C4-2B (cell line): ENCODE measurements around the gene PPARG.

ENCODE experiments used
- ZFX ChIP-seq: fragments of 450-650 bp; IDR thresholded peaks from 2 replicates; pipeline ENCODE4 v1.6.1; 2017
- TF ChIP-seq, protein P1 (sequence below): fragments of 450-650 bp; conservative IDR thresholded peaks from 2 replicates; pipeline ENCODE4 v1.5.1; 2017; ENCODE audit warnings: mild to moderate bottlenecking

DNA sequence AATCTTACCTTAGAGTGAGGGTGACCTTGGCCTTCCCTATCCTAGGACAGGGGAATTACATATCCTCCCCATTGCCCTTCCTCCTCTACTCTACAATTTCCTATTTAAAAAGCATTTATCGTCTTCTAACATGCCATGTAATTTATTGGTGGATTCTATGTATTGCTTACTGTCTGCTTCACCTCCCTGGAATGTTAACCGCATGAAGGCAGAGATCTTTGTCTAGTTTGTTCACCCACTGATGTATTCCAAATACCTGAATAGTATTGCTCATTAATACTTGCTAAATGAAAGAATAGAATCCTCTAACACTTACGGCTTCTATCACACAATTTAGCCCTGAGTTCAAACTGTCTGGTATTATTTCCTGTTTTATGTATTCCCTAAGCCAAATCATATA, 68.6 kb downstream of the PPARG start:
- TF ChIP-seq, protein P1, sequence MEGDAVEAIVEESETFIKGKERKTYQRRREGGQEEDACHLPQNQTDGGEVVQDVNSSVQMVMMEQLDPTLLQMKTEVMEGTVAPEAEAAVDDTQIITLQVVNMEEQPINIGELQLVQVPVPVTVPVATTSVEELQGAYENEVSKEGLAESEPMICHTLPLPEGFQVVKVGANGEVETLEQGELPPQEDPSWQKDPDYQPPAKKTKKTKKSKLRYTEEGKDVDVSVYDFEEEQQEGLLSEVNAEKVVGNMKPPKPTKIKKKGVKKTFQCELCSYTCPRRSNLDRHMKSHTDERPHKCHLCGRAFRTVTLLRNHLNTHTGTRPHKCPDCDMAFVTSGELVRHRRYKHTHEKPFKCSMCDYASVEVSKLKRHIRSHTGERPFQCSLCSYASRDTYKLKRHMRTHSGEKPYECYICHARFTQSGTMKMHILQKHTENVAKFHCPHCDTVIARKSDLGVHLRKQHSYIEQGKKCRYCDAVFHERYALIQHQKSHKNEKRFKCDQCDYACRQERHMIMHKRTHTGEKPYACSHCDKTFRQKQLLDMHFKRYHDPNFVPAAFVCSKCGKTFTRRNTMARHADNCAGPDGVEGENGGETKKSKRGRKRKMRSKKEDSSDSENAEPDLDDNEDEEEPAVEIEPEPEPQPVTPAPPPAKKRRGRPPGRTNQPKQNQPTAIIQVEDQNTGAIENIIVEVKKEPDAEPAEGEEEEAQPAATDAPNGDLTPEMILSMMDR = no peak
- no peak for TF ChIP-seq ZFX
